Sigmoid colon (tissue), 7 donors: Measurements from ENCODE around the gene PON2. TPM values are rescaled to one million over a fixed set of nuclear protein-coding genes. Genes with fewer than 3 reads are reported as not detected.
"Not testable (repeated sequence)": the region's sequence is repeated elsewhere in the genome, so short reads cannot be mapped to it uniquely, and the experiment has no call there.

Experiments
- DNase-seq: peaks from one replicate; pipeline ENCODE4 v3.0.0-alpha.2; 2019
- H3K27ac ChIP-seq, 4 donors: fragments of 200-600 bp; sonication (generic); one replicate each; pipeline ENCODE4 v1.5.1; 2016 to 2019; ENCODE audit warnings: mild to moderate bottlenecking in 1 of 4
- H3K27me3 ChIP-seq, 3 donors: fragments of 200-600 bp; sonication (generic); one replicate each; pipeline ENCODE4 v1.5.1; 2019; ENCODE audit warnings: mild to moderate bottlenecking in 1 of 3
- H3K36me3 ChIP-seq, 4 donors: fragments of 200-600 bp; sonication (generic); one replicate each; pipeline ENCODE4 v1.5.1; 2016 to 2019
- H3K4me1 ChIP-seq, 4 donors: fragments of 200-600 bp; sonication (generic); one replicate each; pipeline ENCODE4 v1.5.1; 2017 to 2019
- H3K4me3 ChIP-seq, 4 donors: fragments of 200-600 bp; sonication (generic); one replicate each; pipeline ENCODE4 v1.5.1; 2017 to 2019; ENCODE audit warnings: mild to moderate bottlenecking in 2 of 4, moderate library complexity in 1 of 4
- H3K9me3 ChIP-seq, 4 donors: fragments of 200-600 bp in 3 of 4; sonication (generic) in 3 of 4; one replicate each; pipeline versions ENCODE4 v1.5.1 to v1.6.1; 2013 to 2019
- EP300 ChIP-seq, 4 donors: sonication (generic); formaldehyde crosslinking; IDR thresholded peaks; one replicate each; pipeline ENCODE4 v1.6.1; 2017; ENCODE audit warnings: antibody characterized with exemption in 4 of 4
- POLR2A ChIP-seq, 2 donors: fragments of 450-650 bp; IDR thresholded peaks; one replicate each; pipeline ENCODE4 v1.6.1; 2016; ENCODE audit warnings: antibody characterized with exemption in 2 of 2, mild to moderate bottlenecking in 2 of 2, moderate library complexity in 2 of 2
- POLR2AphosphoS5 ChIP-seq, 4 donors: sonication (generic); formaldehyde crosslinking; IDR thresholded peaks; one replicate each; pipeline ENCODE4 v1.6.1; 2017; ENCODE audit warnings: antibody characterized with exemption in 4 of 4
- WGBS, 2 donors: extraction: QIAGEN DNeasy Blood & Tissue Kit; methylation state at CpG; one replicate each; pipeline ENCODE4 v1.1.7; 2013; 5-methylcytosine and 5-hydroxymethylcytosine counted together
- intact Hi-C: fragments of 100-400 bp; cut with DNase I; formaldehyde crosslinking; loops from one replicate; pipeline ENCODE4 v1.15.1; 2023
- polyA plus RNA-seq, 3 donors: library from polyadenylated mRNA; stranded (reverse); fragments of 200-250 nt; gene quantifications; one replicate each; pipeline ENCODE4 v1.2.3, GENCODE V29; 2013
- total RNA-seq, 4 donors: library from RNA; depleted of rRNA; stranded (reverse); fragments of >200 nt; gene quantifications; one replicate each; pipeline ENCODE4 v1.1.0, GENCODE V29; 2016
- TF ChIP-seq, protein P1 (sequence below), 4 experiments: fragments of 450-650 bp in 3 of 4; fragments of 200-600 bp in 1 of 4; IDR thresholded peaks; one replicate each; pipeline ENCODE4 v1.5.1; 2016 to 2019; ENCODE audit warnings: antibody characterized with exemption in 4 of 4, mild to moderate bottlenecking in 3 of 4, moderate library complexity in 2 of 4
- donor health status: healthy with polysubstance abuse.
- donor health status: Bipolar disorder and iron deficiency.
- donor health status: healthy.

The PON2 gene
- total and polyA plus RNA-seq, 7 donors, result 37.2 to 103 (median 79.1) TPM

DNA sequence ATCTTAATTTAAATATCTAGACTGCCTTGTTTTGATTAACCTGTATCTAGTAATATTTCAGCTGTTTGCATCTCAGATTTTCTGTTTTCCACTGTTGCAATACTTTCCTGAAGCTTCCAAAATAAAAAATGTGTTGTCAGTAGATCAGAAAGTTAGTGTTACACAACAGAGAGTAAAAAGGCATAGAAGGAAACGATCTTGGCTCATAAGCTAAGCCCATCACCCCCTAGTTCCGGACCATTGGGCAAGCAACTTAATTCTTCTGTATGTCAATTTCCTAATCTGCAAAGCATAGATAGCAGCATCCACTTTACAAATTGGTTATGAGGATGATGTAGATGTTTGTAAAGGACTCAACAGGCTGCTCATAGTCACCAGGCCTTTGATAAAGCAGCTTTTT, 43.1 kb downstream of the PON2 start:
- Histone ChIP-seq H3K4me3 (no peak overlapping the region), H3K9me3 (peaks cover 0 to 3% (median 0%) of the 10 kb centered on the region in 4 donors), H3K27me3 (peaks cover 0 to 8% (median 0%) of the 10 kb centered on the region in 3 donors), H3K36me3 (no peaks in the 10 kb centered on the region), H3K27ac (no peak overlapping the region), H3K4me1 (peaks cover 0 to 9% (median 4%) of the 10 kb centered on the region in 4 donors)
- TF ChIP-seq POLR2AphosphoS5 (IDR thresholded peaks at IDR 0.05), result no peak
- TF ChIP-seq, protein P1, sequence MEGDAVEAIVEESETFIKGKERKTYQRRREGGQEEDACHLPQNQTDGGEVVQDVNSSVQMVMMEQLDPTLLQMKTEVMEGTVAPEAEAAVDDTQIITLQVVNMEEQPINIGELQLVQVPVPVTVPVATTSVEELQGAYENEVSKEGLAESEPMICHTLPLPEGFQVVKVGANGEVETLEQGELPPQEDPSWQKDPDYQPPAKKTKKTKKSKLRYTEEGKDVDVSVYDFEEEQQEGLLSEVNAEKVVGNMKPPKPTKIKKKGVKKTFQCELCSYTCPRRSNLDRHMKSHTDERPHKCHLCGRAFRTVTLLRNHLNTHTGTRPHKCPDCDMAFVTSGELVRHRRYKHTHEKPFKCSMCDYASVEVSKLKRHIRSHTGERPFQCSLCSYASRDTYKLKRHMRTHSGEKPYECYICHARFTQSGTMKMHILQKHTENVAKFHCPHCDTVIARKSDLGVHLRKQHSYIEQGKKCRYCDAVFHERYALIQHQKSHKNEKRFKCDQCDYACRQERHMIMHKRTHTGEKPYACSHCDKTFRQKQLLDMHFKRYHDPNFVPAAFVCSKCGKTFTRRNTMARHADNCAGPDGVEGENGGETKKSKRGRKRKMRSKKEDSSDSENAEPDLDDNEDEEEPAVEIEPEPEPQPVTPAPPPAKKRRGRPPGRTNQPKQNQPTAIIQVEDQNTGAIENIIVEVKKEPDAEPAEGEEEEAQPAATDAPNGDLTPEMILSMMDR (IDR thresholded peaks at IDR 0.05), result no peak
- no peak for TF ChIP-seq EP300 (IDR thresholded peaks at IDR 0.05)
- no peak for TF ChIP-seq POLR2A (IDR thresholded peaks at IDR 0.05)
- 74 to 77% methylated on average over 2 of the region's 2 CpGs for WGBS, 2 donors
- intact Hi-C loops, result loop anchor here (10.0 kb wide), 1 partner anchor 83 kb away; no protein-coding TSS in a partner anchor
- DNase-seq, result no peak

DNA sequence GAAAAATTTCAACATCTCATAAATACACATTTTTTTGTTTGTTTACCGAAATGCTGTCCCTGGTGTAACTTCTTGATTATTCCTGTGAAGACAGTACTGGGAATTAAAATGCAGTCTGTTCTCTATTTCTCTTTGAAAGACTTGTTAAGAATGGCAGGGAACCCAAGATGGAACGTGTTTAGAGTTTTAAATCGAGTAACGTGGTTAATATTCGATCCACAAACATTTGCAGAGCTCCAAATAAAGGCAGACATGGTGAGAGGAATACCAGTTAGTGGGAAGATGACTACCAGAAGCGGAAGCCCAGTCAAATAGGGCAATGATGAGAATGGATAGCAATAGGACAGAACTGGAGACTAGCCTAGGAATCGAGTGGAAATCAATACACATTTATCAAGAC, 45.3 kb downstream of the PON2 start:
- TF ChIP-seq POLR2A (IDR thresholded peaks at IDR 0.05) (no peak), POLR2AphosphoS5 (IDR thresholded peaks at IDR 0.05) (no peak), EP300 (IDR thresholded peaks at IDR 0.05) (no peak)
- TF ChIP-seq, protein P1 (IDR thresholded peaks at IDR 0.05), result no peak
- H3K4me1 ChIP-seq, result no peaks in the 10 kb centered on the region
- H3K27me3 ChIP-seq, result no peaks in the 10 kb centered on the region
- WGBS, 2 donors, result 90 to 91% methylated on average over 7 of the region's 7 CpGs
- peaks cover 0 to 3% (median 0%) of the 10 kb centered on the region in 4 donors for H3K9me3 ChIP-seq
- intact Hi-C loops, result no loop called here
- H3K27ac ChIP-seq, result no peak overlapping the region
- no peak for DNase-seq
- H3K4me3 ChIP-seq, result no peak overlapping the region
- no peaks in the 10 kb centered on the region for H3K36me3 ChIP-seq

DNA sequence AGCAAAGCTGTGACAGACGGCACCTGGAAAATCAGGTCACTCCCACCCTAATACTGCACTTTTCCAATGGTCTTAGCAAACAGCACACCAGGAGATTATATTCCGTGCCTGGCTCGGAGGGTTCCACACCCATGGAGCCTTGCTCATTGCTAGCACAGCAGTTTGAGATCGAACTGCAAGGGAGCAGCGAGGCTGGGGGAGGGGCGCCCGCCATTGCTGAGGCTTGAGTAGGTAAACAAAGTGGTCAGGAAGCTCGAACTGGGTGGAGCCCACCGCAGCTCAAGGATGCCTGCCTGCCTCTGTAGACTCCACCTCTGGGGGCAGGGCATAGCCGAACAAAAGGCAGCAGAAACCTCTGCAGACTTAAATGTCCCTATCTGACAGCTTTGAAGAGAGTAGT, 55.4 kb downstream of the PON2 start:
- H3K27ac ChIP-seq, H3K9me3 ChIP-seq, H3K36me3 ChIP-seq, intact Hi-C loops, H3K4me1 ChIP-seq, H3K4me3 ChIP-seq, H3K27me3 ChIP-seq, DNase-seq: not testable (repeated sequence)
- 91 to 93% methylated on average over 10 of the region's 10 CpGs for WGBS, 2 donors

DNA sequence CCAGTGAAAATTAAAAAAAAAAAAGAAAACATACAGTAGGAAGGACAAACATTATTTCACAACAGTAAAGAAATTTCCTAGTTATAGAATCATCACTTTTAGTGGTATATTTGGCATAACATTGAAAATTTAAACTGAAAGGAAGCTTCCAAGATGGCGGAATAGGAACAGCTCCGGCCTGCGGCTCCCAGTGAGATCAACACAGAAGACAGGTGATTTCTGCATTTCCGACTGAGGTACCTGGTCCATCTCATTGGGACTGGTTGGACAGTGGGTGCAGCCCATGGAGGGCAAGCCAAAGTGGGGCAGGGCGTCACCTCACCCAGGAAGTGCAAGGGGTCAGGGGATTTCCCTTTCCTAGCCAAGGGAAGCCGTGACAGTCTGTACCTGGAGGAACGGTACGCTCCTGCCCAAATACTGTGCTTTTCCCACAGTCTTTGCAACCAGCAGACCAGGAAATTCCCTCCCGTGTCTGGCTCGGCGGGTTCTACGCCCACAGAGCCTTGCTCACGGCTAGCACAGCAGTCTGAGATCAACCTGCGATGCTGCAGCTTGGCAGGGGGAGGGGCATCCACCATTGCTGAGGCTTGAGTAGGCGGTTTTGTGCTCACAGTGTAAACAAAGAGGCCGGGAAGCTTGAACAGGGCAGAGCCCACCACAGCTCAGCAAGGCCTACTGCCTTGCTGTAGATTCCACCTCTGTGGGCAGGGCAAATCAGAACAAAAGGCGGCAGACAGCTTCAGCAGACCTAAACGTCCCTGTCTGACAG, 58.0 kb downstream of the PON2 start:
- Histone ChIP-seq H3K36me3 (no peaks in the 10 kb centered on the region), H3K27me3 (no peaks in the 10 kb centered on the region), H3K4me3 (no peak overlapping the region), H3K4me1 (no peaks in the 10 kb centered on the region), H3K9me3 (peaks cover 0 to 4% (median 0%) of the 10 kb centered on the region in 4 donors), H3K27ac (no peak overlapping the region)
- DNase-seq, result no peak
- TF ChIP-seq EP300 (IDR thresholded peaks at IDR 0.05) (no peak), POLR2A (IDR thresholded peaks at IDR 0.05) (no peak), POLR2AphosphoS5 (IDR thresholded peaks at IDR 0.05) (no peak)
- WGBS, 2 donors, result 89 to 93% methylated on average over 18 of the region's 18 CpGs
- intact Hi-C loops, result no loop called here

DNA sequence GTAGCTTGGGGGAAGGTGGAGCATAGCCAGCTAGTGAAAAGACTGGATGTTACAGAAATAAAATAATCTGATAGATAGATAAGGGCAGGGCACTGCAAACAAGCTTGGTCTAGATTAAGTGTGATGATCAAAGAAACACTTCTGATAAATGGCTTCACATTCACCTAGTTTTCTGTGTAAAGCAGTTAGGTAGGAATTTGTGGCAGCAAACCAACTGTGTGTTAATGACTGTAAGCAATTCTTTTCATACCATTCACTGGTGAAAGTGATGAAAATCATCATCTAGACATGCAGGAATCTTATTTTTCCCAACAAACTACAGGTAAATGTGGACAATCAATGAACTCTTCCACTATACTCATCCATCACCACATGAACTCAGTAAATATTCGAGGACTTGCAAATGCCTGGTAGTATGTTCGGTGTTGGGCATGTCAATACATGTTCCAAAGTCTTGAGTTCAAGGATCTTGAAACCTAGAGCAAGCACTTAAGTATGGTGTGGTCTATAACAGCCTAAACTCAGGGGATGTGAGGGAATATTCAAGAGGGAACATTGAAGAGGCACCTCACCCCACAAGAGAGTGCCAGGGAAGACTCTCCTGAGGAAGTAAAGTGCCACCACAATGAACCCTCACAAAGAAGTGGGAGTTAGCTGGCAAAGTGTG, 59.1 kb downstream of the PON2 start:
- WGBS, 2 donors, result 91 to 92% methylated on average over 2 of the region's 2 CpGs
- H3K27me3 ChIP-seq, result no peaks in the 10 kb centered on the region
- H3K4me3 ChIP-seq, result no peak overlapping the region
- no peaks in the 10 kb centered on the region for H3K36me3 ChIP-seq
- no peak overlapping the region for H3K27ac ChIP-seq
- no peaks in the 10 kb centered on the region for H3K4me1 ChIP-seq
- peaks cover 0 to 4% (median 0%) of the 10 kb centered on the region in 4 donors for H3K9me3 ChIP-seq
- TF ChIP-seq, protein P1 (IDR thresholded peaks at IDR 0.05), result no peak
- TF ChIP-seq POLR2A (IDR thresholded peaks at IDR 0.05) (no peak), POLR2AphosphoS5 (IDR thresholded peaks at IDR 0.05) (no peak), EP300 (IDR thresholded peaks at IDR 0.05) (no peak)
- intact Hi-C loops, result no loop called here
- no peak for DNase-seq
